ENCODE results near the gene GARIN6. TPM values are rescaled to one million over a fixed set of nuclear protein-coding genes. Genes with fewer than 3 reads are reported as not detected.

The GARIN6 gene
- total RNA-seq, 1 donor from 2014 or later, result not detected

- Histone ChIP-seq H3K27ac (no peak overlapping the region), H3K4me1 (no peaks in the 10 kb centered on the region), H3K27me3 (no peaks in the 10 kb centered on the region), H3K9me3 (peaks cover 11% of the 10 kb centered on the region), H3K36me3 (no peaks in the 10 kb centered on the region), H3K4me3 (no peak overlapping the region)
- TF ChIP-seq CTCF (IDR thresholded peaks at IDR 0.05), result no peak
- no peak for ATAC-seq
- no peak for DNase-seq
- intact Hi-C loops (cut with DNase I), result no loop called here
Observed at GRCh38 chr12:99686142-99686541, 38.6 kb downstream of the GARIN6 start.

- TF ChIP-seq CTCF (IDR thresholded peaks at IDR 0.05), result no peak
Observed at GRCh38 chr12:99695050-99695449, 47.5 kb downstream of the GARIN6 start.

More at GRCh38 chr12:99695050-99695449, 47.5 kb downstream of the GARIN6 start:
- DNase-seq (no peak), ATAC-seq (no peak)
- Histone ChIP-seq H3K27me3 (no peaks in the 10 kb centered on the region), H3K9me3 (no peaks in the 10 kb centered on the region), H3K4me1 (no peaks in the 10 kb centered on the region), H3K27ac (no peak overlapping the region), H3K4me3 (no peak overlapping the region), H3K36me3 (no peaks in the 10 kb centered on the region)
- intact Hi-C loops (cut with DNase I), result no loop called here
